WTC11 (cell line): ENCODE data around the gene CELA2A.

Experiments used
- AFF4 ChIP-seq: sonication (generic); formaldehyde crosslinking; IDR thresholded peaks from 2 replicates; pipeline ENCODE4 v1.8.1; 2023; ENCODE audit warnings: mild to moderate bottlenecking, missing genetic modification reagents, borderline replicate concordance
- ATF3 ChIP-seq: sonication (generic); formaldehyde crosslinking; conservative IDR thresholded peaks from 2 replicates; pipeline ENCODE4 v1.8.1; 2022; ENCODE audit warnings: mild to moderate bottlenecking, missing genetic modification reagents
- CTCF ChIP-seq: fragments of 200-600 bp; IDR thresholded peaks from 2 replicates; pipeline ENCODE4 v1.8.0; 2022; ENCODE audit warnings: antibody characterized with exemption
- GTF2I ChIP-seq: fragments of 250-450 bp; sonication (Bioruptor Pico); conservative IDR thresholded peaks from 2 replicates; pipeline ENCODE4 v1.4.0; 2021; ENCODE audit warnings: mild to moderate bottlenecking
- JUN ChIP-seq: sonication (generic); formaldehyde crosslinking; IDR thresholded peaks from 2 replicates; pipeline ENCODE4 v1.8.0; 2023; ENCODE audit warnings: mild to moderate bottlenecking, missing genetic modification reagents
- NFYB ChIP-seq: sonication (generic); formaldehyde crosslinking; conservative IDR thresholded peaks from 2 replicates; pipeline ENCODE4 v1.8.0; 2022; ENCODE audit warnings: low read depth, missing genetic modification reagents
- NR2C2 ChIP-seq: sonication (generic); formaldehyde crosslinking; IDR thresholded peaks from 2 replicates; pipeline ENCODE4 v1.8.0; 2022; ENCODE audit warnings: mild to moderate bottlenecking, missing genetic modification reagents
- NR3C1 ChIP-seq: sonication (generic); formaldehyde crosslinking; conservative IDR thresholded peaks from 2 replicates; pipeline ENCODE4 v1.8.1; 2023; ENCODE audit warnings: low read depth, mild to moderate bottlenecking, missing genetic modification reagents
- STAT6 ChIP-seq: sonication (generic); formaldehyde crosslinking; conservative IDR thresholded peaks from 2 replicates; pipeline ENCODE4 v1.8.1; 2023; ENCODE audit warnings: mild to moderate bottlenecking, low read depth, missing genetic modification reagents, moderate library complexity
- TP53 ChIP-seq: sonication (generic); formaldehyde crosslinking; IDR thresholded peaks from 2 replicates; pipeline ENCODE4 v1.8.1; 2023; ENCODE audit warnings: mild to moderate bottlenecking, missing genetic modification reagents
- ZBTB21 ChIP-seq: sonication (generic); formaldehyde crosslinking; IDR thresholded peaks from 2 replicates; pipeline ENCODE4 v1.8.1; 2023; ENCODE audit warnings: mild to moderate bottlenecking, missing genetic modification reagents, borderline replicate concordance
- ZNF317 ChIP-seq: sonication (generic); formaldehyde crosslinking; IDR thresholded peaks from 2 replicates; pipeline ENCODE4 v1.8.1; 2023; ENCODE audit warnings: low read depth, mild to moderate bottlenecking, moderate library complexity, missing genetic modification reagents, borderline replicate concordance
- ZNF416 ChIP-seq: fragments of 250-450 bp; sonication (Bioruptor Pico); IDR thresholded peaks from 2 replicates; pipeline ENCODE4 v1.9.0; 2021; ENCODE audit warnings: mild to moderate bottlenecking, inconsistent platforms
- TF ChIP-seq, protein P1 (sequence below): sonication (generic); formaldehyde crosslinking; IDR thresholded peaks from 2 replicates; pipeline ENCODE4 v1.8.0; 2022; ENCODE audit warnings: mild to moderate bottlenecking, missing genetic modification reagents

- TF ChIP-seq CTCF = no peak
- TF ChIP-seq NR2C2 (CRISPR knock-in tag) = no peak
- TF ChIP-seq ZNF416 (CRISPR knock-in tag) = no peak
- TF ChIP-seq, protein P1, sequence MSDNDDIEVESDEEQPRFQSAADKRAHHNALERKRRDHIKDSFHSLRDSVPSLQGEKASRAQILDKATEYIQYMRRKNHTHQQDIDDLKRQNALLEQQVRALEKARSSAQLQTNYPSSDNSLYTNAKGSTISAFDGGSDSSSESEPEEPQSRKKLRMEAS = no peak
- TF ChIP-seq TP53 (CRISPR knock-in tag) = no peak
- no peak for TF ChIP-seq STAT6 (CRISPR knock-in tag)
- TF ChIP-seq ZNF317 (CRISPR knock-in tag) = no peak
- no peak for TF ChIP-seq NR3C1 (CRISPR knock-in tag)
- TF ChIP-seq ATF3 = no peak
- no peak for TF ChIP-seq ZBTB21 (CRISPR knock-in tag)
- TF ChIP-seq JUN (CRISPR knock-in tag) = no peak
- TF ChIP-seq GTF2I (CRISPR knock-in tag) = no peak
- no peak for TF ChIP-seq AFF4 (CRISPR knock-in tag)
- TF ChIP-seq NFYB (CRISPR knock-in tag) = no peak
Observed at GRCh38 chr1:15475752-15476314, 19.3 kb downstream of the CELA2A start, which contains the start of gene CELA2B.
